Testis (tissue), 2 donors: ENCODE measurements around the gene MRPS14.

Experiments used
- POLR2A ChIP-seq: fragments of 450-650 bp; IDR thresholded peaks from one replicate; pipeline ENCODE4 v1.6.1; 2017; ENCODE audit warnings: antibody characterized with exemption, mild to moderate bottlenecking, moderate library complexity
- TF ChIP-seq, protein P1 (sequence below), 3 experiments: fragments of 450-650 bp in 2 of 3; fragments of 200-600 bp in 1 of 3; sonication (generic) in 1 of 3; IDR thresholded peaks; one replicate each; pipeline ENCODE4 v1.5.1; 2016 to 2019; ENCODE audit warnings: antibody characterized with exemption in 3 of 3, mild to moderate bottlenecking in 2 of 3, moderate library complexity in 1 of 3

DNA sequence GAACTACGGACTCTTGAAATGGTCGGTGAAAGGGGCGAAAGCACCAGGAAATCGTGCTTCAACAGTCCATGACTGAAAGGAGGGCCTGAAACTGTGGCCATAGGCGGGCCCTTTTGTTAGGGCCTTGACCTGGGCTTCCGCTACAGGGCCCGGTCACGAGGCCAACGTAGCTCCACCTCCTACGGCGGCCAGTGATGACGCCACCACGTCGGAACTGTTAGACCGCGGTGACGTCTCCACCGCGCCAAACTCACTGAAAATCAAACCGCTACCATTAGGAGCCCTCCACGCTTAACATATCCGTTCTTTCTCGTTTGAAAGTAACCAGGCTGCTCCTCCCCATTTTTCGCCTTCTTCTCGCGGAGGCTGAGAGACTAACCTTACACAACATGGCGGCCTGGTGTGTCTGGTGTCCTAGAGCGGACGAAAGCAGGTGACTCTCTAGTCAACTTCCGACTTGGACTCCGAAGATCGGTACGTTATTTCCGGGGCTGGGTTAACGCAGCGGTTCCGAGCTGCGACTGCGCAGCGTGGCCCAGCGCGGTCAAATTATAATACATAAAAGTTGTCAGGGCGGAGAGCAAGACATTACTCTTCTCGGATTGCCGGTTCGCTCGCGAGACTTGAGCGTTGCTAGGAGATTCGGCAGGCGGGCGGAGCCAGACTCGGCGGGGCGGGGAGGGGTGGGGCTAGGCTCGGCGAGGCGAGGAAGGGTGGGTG is 23.8 kb downstream of the MRPS14 start:
- TF ChIP-seq POLR2A, result peak; percentile 77
- TF ChIP-seq, protein P1, sequence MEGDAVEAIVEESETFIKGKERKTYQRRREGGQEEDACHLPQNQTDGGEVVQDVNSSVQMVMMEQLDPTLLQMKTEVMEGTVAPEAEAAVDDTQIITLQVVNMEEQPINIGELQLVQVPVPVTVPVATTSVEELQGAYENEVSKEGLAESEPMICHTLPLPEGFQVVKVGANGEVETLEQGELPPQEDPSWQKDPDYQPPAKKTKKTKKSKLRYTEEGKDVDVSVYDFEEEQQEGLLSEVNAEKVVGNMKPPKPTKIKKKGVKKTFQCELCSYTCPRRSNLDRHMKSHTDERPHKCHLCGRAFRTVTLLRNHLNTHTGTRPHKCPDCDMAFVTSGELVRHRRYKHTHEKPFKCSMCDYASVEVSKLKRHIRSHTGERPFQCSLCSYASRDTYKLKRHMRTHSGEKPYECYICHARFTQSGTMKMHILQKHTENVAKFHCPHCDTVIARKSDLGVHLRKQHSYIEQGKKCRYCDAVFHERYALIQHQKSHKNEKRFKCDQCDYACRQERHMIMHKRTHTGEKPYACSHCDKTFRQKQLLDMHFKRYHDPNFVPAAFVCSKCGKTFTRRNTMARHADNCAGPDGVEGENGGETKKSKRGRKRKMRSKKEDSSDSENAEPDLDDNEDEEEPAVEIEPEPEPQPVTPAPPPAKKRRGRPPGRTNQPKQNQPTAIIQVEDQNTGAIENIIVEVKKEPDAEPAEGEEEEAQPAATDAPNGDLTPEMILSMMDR (IDR thresholded peaks at IDR 0.05), result no peak
